Measurements from ENCODE around the gene TMEM9.

- TF ChIP-seq, protein P1, sequence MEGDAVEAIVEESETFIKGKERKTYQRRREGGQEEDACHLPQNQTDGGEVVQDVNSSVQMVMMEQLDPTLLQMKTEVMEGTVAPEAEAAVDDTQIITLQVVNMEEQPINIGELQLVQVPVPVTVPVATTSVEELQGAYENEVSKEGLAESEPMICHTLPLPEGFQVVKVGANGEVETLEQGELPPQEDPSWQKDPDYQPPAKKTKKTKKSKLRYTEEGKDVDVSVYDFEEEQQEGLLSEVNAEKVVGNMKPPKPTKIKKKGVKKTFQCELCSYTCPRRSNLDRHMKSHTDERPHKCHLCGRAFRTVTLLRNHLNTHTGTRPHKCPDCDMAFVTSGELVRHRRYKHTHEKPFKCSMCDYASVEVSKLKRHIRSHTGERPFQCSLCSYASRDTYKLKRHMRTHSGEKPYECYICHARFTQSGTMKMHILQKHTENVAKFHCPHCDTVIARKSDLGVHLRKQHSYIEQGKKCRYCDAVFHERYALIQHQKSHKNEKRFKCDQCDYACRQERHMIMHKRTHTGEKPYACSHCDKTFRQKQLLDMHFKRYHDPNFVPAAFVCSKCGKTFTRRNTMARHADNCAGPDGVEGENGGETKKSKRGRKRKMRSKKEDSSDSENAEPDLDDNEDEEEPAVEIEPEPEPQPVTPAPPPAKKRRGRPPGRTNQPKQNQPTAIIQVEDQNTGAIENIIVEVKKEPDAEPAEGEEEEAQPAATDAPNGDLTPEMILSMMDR (IDR thresholded peaks at IDR 0.05 in 8 of 11, conservative IDR thresholded peaks at IDR 0.05 in 3 of 11), result no peak
- no peak for TF ChIP-seq POLR2AphosphoS5 (IDR thresholded peaks at IDR 0.05)
Measured at GRCh38 chr1:201093962-201094361, 60.3 kb downstream of the TMEM9 start.
